Measurements from ENCODE around the gene FAT4.

The FAT4 gene

DNA sequence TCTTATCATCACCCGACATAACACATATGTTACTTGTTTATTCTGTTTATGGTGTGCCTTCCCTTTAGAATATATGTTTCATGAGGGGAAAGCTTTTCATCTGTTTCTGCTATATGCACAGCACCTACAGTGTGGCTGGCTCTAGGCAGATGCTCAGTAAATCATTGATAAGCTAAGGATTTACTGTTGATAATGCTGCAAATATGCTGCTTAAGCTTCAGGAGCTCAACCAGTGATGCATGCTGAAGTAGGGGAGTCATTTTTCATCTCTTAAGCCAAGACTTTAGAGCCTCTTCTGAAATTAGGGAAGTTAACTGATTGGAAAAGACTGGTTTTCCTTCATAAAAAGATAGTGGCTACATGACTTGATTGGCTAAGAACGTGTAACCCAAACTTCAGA is 16.4 kb downstream of the FAT4 start:
- TF ChIP-seq, protein P1, sequence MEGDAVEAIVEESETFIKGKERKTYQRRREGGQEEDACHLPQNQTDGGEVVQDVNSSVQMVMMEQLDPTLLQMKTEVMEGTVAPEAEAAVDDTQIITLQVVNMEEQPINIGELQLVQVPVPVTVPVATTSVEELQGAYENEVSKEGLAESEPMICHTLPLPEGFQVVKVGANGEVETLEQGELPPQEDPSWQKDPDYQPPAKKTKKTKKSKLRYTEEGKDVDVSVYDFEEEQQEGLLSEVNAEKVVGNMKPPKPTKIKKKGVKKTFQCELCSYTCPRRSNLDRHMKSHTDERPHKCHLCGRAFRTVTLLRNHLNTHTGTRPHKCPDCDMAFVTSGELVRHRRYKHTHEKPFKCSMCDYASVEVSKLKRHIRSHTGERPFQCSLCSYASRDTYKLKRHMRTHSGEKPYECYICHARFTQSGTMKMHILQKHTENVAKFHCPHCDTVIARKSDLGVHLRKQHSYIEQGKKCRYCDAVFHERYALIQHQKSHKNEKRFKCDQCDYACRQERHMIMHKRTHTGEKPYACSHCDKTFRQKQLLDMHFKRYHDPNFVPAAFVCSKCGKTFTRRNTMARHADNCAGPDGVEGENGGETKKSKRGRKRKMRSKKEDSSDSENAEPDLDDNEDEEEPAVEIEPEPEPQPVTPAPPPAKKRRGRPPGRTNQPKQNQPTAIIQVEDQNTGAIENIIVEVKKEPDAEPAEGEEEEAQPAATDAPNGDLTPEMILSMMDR (conservative IDR thresholded peaks at IDR 0.05; ENCODE audit: low read depth, low read length) = no peak
- no peak for DNase-seq (ENCODE audit: low read depth)
- no peak overlapping the region for H3K4me3 ChIP-seq (ENCODE audit: low read length)

DNA sequence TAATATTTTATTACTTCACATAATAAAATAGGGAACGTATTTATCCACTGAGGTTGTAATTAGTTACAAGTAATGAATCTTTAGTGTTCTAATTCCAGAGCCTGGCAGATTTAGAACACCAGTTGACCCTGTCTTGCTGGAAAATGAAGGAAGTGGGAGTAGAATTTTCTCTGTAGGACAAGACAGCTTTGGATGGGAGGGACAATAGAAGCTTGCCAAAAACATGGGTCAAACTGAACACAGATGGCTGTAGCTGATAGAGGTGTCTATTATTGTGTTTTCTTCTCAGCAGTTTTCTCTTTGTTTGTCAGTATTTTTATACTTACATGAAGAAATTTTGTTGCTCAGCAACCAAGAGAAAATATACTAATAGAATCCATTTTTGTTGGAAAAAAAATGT is 20.2 kb downstream of the FAT4 start:
- TF ChIP-seq, protein P1 (conservative IDR thresholded peaks at IDR 0.05; ENCODE audit: low read depth, low read length) = no peak
- DNase-seq (ENCODE audit: low read depth) = no peak
- H3K4me3 ChIP-seq (ENCODE audit: low read length) = no peak overlapping the region

DNA sequence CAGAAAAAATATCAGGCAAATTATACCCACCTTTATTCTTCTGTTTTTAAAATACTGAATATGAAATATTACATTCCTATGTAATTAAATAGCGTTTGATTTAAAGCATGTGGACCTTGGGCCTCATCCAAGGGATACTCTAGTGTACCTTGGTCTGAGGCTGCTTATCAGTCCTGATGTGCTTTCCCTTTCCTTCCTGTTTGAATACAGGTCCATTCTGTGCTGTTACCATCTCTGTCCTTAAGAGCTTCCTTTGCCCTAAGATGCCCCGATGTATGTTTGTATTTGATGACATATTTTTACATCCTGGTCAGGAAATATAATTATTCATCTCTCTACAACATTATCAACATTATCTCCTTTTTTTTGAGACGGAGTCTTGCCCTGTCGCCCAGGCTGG is 24.1 kb downstream of the FAT4 start:
- no peak overlapping the region for H3K4me3 ChIP-seq (ENCODE audit: low read length)
- TF ChIP-seq, protein P1 (conservative IDR thresholded peaks at IDR 0.05; ENCODE audit: low read depth, low read length) = no peak
- no peak for DNase-seq (ENCODE audit: low read depth)

DNA sequence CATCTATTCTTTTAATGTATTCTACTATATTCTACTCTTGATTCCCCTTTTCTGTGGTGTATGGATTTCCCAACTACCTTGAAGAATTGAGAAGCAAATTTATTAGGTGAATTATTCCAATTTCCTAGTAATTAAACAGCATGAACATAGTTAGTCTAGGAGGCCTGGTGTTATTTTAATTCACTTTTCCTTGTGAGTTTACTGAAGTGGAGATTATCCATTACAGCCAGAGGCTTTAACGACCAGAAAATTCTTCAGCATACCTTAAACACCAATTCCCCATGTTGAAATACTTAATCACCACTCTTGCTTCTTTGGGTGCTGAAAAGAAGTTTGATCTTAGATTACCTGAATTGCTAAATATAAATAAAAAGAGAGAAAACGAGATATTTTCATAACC is 29.4 kb downstream of the FAT4 start:
- H3K4me3 ChIP-seq (ENCODE audit: low read length) = no peak overlapping the region
- DNase-seq (ENCODE audit: low read depth) = no peak
- TF ChIP-seq, protein P1 (conservative IDR thresholded peaks at IDR 0.05; ENCODE audit: low read depth, low read length) = no peak

DNA sequence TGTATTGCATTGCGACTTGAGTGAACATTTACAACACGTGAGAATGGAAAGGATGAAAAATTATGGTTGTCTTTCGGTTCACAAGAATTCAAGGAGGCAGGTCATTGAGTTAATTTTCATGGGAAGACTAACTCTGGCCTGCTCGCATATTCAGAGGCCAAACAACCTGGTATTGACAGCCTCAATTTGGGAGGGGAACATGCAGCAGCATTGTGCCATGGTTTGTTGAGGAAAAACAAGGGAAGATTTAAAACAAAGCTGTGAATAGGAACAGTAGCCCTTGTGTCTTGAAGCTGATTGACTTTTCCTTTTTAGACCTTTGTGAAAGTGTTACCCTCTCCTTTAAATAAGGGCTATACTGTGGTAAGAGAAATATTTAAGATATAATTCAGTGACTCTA is 31.9 kb downstream of the FAT4 start:
- DNase-seq (ENCODE audit: low read depth) = no peak
- TF ChIP-seq, protein P1 (conservative IDR thresholded peaks at IDR 0.05; ENCODE audit: low read depth, low read length) = no peak
- H3K4me3 ChIP-seq (ENCODE audit: low read length) = no peak overlapping the region

DNA sequence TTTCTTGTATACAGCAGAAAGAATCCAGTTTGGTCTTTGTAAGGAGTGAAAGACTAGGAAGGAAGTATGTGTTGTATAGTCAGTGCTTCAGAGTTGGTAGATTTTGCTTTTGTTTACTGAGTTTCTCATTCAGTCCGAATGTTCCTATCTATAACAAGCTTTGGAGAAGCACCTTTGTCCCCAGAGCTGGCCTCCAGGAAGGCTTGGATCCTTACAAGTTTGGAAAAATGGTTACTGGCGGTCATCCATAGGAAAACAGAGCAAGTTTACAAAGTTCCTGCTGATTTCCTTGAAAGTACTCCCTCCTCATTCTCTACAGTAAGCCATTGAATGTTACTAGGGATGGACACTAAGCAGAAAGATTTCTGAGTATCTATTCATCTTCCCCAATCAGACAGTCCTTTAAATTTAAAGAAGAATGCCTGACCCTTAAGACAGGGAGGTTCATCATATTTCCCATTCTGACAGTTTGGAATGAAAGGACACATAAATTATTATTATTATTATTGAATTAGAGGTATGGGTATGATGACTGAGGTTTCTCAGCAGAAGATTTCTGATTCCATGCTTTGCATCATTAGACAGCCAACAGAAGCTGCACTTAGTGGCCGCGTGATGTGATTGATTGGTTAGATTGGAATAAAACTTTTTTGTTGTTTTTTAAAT is 35.8 kb downstream of the FAT4 start:
- no peak overlapping the region for H3K4me3 ChIP-seq (ENCODE audit: low read length)
- TF ChIP-seq, protein P1 (conservative IDR thresholded peaks at IDR 0.05; ENCODE audit: low read depth, low read length) = no peak
- no peak for DNase-seq (ENCODE audit: low read depth)

GRCh38 chr4:125352521-125352920 is 37.8 kb downstream of the FAT4 start:
- H3K4me3 ChIP-seq (ENCODE audit: low read length) = no peak overlapping the region
- TF ChIP-seq, protein P1 (conservative IDR thresholded peaks at IDR 0.05; ENCODE audit: low read depth, low read length) = no peak
- no peak for DNase-seq (ENCODE audit: low read depth)
